K562 (cell line): ENCODE measurements around the gene KLHL41. TPM values are rescaled to one million over a fixed set of nuclear protein-coding genes. Genes with fewer than 3 reads are reported as not detected.

Experiments
- ATAC-seq: fragments of 200-7000 bp; cut with Tn5 transposase; 3 replicates; pipeline ENCODE4 v1.9.1; 2020; ENCODE audit warnings: moderate library complexity
- BruUV-seq: library from RNA; stranded (reverse); fragments of 400-500 nt; replicated peaks from 2 replicates; lab custom pipeline; 2021; lab: Mats Ljungman, UMichigan
- CTCF ChIA-PET: fragments of 300-600 bp; formaldehyde crosslinking; extraction: SDS; loops from one replicate; lab custom pipeline; 2021; ENCODE audit warnings: low intra/inter-chr PET ratio; lab: Yijun Ruan, JAX
- POLR2A ChIA-PET: fragments of 300-600, 350-650 bp; sonication (Branson Sonifier 250); formaldehyde crosslinking; extraction: SDS; loops from one replicate; lab custom pipeline; 2021; ENCODE audit warnings: antibody characterized with exemption, inconsistent platforms; lab: Yijun Ruan, JAX
- DNase-seq, 4 experiments: peaks; one replicate each; pipeline versions ENCODE4 v3.0.0 to v3.0.0-alpha.2; 2011 to 2018; ENCODE audit warnings: low spot score in 3 of 4, mixed read lengths in 3 of 4; ENCODE audit errors: extremely low read depth in 1 of 4
- FAIRE-seq: peaks from 2 replicates; lab custom pipeline; 2011; peaks lifted over from hg19 to GRCh38; lab: Jason Lieb, UNC
- H2AFZ ChIP-seq: 2 replicates; pipeline ENCODE4 v1.6.0; 2011; ENCODE audit warnings: low read depth, low read length, control low read depth, inconsistent platforms
- H3K27ac ChIP-seq: fragments of 200-600 bp; 3 replicates; pipeline ENCODE4 v1.8.0; 2011; ENCODE audit warnings: low read depth, mild to moderate bottlenecking, control low read depth, inconsistent platforms, low read length, moderate library complexity, mixed read lengths; ENCODE audit errors: extremely low read depth
- H3K27me3 ChIP-seq, 2 experiments: fragments of 300-600 bp in 1 of 2; 2 replicates in 1 of 2; 3 replicates in 1 of 2; pipeline versions ENCODE4 v1.6.0 to v1.8.0; 2011; ENCODE audit warnings: inconsistent platforms in 2 of 2, low read length in 2 of 2, mild to moderate bottlenecking in 1 of 2, mixed read lengths in 1 of 2, moderate library complexity in 1 of 2; ENCODE audit not compliant: control insufficient read depth in 2 of 2, insufficient read depth in 2 of 2
- H3K36me3 ChIP-seq: fragments of 300-600 bp; 3 replicates; pipeline ENCODE4 v1.8.0; 2011; ENCODE audit warnings: mild to moderate bottlenecking, low read length, inconsistent platforms; ENCODE audit not compliant: control insufficient read depth, insufficient read depth
- H3K4me1 ChIP-seq, 2 experiments: fragments of 200-600 bp in 1 of 2; replicated peaks in 1 of 2; 2 replicates in 1 of 2; 3 replicates in 1 of 2; pipeline versions ENCODE4 v1.5.1 to v1.8.0; 2011; ENCODE audit warnings: inconsistent platforms in 2 of 2, low read length in 2 of 2, mild to moderate bottlenecking in 1 of 2, mixed read lengths in 1 of 2, moderate library complexity in 1 of 2; ENCODE audit not compliant: control insufficient read depth in 2 of 2, insufficient read depth in 2 of 2
- H3K4me2 ChIP-seq: 2 replicates; pipeline ENCODE4 v1.6.1; 2011; ENCODE audit warnings: low read length, control low read depth, inconsistent platforms, mixed read lengths; ENCODE audit not compliant: insufficient read depth
- H3K4me3 ChIP-seq: fragments of 200-600 bp; sonication (generic), shearing (Covaris generic); 2 replicates; pipeline ENCODE4 v1.5.1; 2016; ENCODE audit warnings: control low read depth, inconsistent platforms
- H3K79me2 ChIP-seq: fragments of 200-600 bp; 3 replicates; pipeline ENCODE4 v1.8.0; 2011; ENCODE audit warnings: low read length, inconsistent platforms; ENCODE audit not compliant: control insufficient read depth, insufficient read depth
- H3K9ac ChIP-seq, 2 experiments: 2 replicates each; pipeline versions ENCODE4 v1.6.0 to v1.6.1; 2011; ENCODE audit warnings: low read depth in 2 of 2, low read length in 2 of 2, control low read depth in 1 of 2, inconsistent platforms in 1 of 2, mild to moderate bottlenecking in 1 of 2, mixed read lengths in 1 of 2; ENCODE audit not compliant: insufficient read depth in 1 of 2
- H3K9me1 ChIP-seq: one replicate; pipeline ENCODE4 v1.6.0; 2011; ENCODE audit warnings: inconsistent platforms, mild to moderate bottlenecking, low read length, moderate library complexity; ENCODE audit not compliant: control insufficient read depth, insufficient read depth
- H3K9me3 ChIP-seq: replicated peaks from 2 replicates; pipeline ENCODE4 v1.5.1; 2011; ENCODE audit warnings: low read depth, low read length, inconsistent platforms; ENCODE audit not compliant: control insufficient read depth, insufficient read depth
- H4K20me1 ChIP-seq: replicated peaks from 2 replicates; pipeline ENCODE4 v1.6.1; 2011; ENCODE audit warnings: low read length, inconsistent platforms, mixed read lengths; ENCODE audit not compliant: control insufficient read depth, insufficient read depth
- ELF1 ChIP-seq: fragments of 200-800 bp; sonication (Bioruptor generic); IDR thresholded peaks from 2 replicates; pipeline ENCODE4 v1.6.1; 2016; ENCODE audit warnings: missing genetic modification characterization, missing compliant biosample characterization
- FOXP1 ChIP-seq: sonication (generic); formaldehyde crosslinking; IDR thresholded peaks from 2 replicates; pipeline ENCODE4 v1.8.0; 2022; ENCODE audit warnings: mild to moderate bottlenecking, missing genetic modification reagents
- HEY1 ChIP-seq: fragments of 250-450 bp; sonication (Bioruptor Pico); IDR thresholded peaks from 2 replicates; pipeline ENCODE4 v1.5.0; 2020; ENCODE audit warnings: mild to moderate bottlenecking, moderate library complexity, borderline replicate concordance
- HMG20A ChIP-seq: fragments of 450-650 bp; formaldehyde crosslinking; conservative IDR thresholded peaks from 2 replicates; pipeline ENCODE4 v1.4.0; 2020; ENCODE audit warnings: mild to moderate bottlenecking, mixed read lengths
- NONO ChIP-seq, 2 experiments: fragments of 200-400 bp in 1 of 2; fragments of 450-650 bp in 1 of 2; formaldehyde crosslinking in 1 of 2; IDR thresholded peaks; 2 replicates each; pipeline ENCODE4 v1.6.1; 2017; ENCODE audit warnings: low read depth in 2 of 2, mild to moderate bottlenecking in 2 of 2, moderate library complexity in 2 of 2, low read length in 1 of 2
- POLR3G ChIP-seq: IDR thresholded peaks from 2 replicates; pipeline ENCODE4 v1.6.1; 2011; ENCODE audit not compliant: insufficient read length, insufficient replicate concordance; ENCODE audit errors: extremely low read depth
- SREBF2 ChIP-seq: sonication (generic); formaldehyde crosslinking; IDR thresholded peaks from 2 replicates; pipeline ENCODE4 v1.4.0; 2020; ENCODE audit warnings: mild to moderate bottlenecking, missing genetic modification reagents
- ZBTB33 ChIP-seq: sonication (generic); formaldehyde crosslinking; IDR thresholded peaks from 2 replicates; pipeline ENCODE4 v1.8.1; 2023; ENCODE audit warnings: mild to moderate bottlenecking, missing genetic modification reagents
- ZC3H11A ChIP-seq: IDR thresholded peaks from 2 replicates; pipeline ENCODE4 v1.6.1; 2012; ENCODE audit warnings: low read depth, low read length, improper control_type of control experiment
- in situ Hi-C: fragments of 300-500 bp; cut with MboI; formaldehyde crosslinking; loops from 4 replicates; pipeline ENCODE4 v1.15.0; 2018; ENCODE audit warnings: inconsistent platforms, mixed read lengths
- intact Hi-C: fragments of 100-400 bp; cut with micrococcal nuclease; formaldehyde crosslinking; loops from 2 replicates; pipeline ENCODE4 v1.14.2; 2022
- polyA plus RNA-seq, 8 experiments: library from polyadenylated mRNA; depleted of rRNA in 4 of 8; stranded (reverse) in 5 of 8; unstranded in 3 of 8; fragments of >200 nt; fragmentation: Nextera tagmentation in 2 of 8; fragmentation: Illumina TruSeq in 1 of 8; extraction: Ambion mirVana in 2 of 8; extraction: Trizol in 1 of 8; gene quantifications; 2 replicates each; pipeline versions ENCODE4 v1.2.1 to v1.2.3, GENCODE V29; 2011 to 2014; ENCODE audit warnings: inconsistent platforms in 1 of 8, missing spikeins in 1 of 8
- total RNA-seq, 7 experiments: library from RNA; depleted of rRNA in 6 of 7; stranded (reverse); fragments of >200 nt in 6 of 7; fragmentation: Illumina TruSeq in 2 of 7; extraction: Trizol in 2 of 7; gene quantifications; 2 replicates each; pipeline versions ENCODE4 v1.2.1 to v1.2.3, GENCODE V29; 2011 to 2021; ENCODE audit warnings: low replicate concordance in 1 of 7
- TF ChIP-seq, protein P1 (sequence below), 2 experiments: fragments of 450-650 bp; formaldehyde crosslinking in 1 of 2; IDR thresholded peaks; 2 replicates each; pipeline versions ENCODE4 v1.4.0 to v1.6.1; 2014 to 2020; ENCODE audit warnings: mild to moderate bottlenecking in 2 of 2, borderline replicate concordance in 1 of 2, low read depth in 1 of 2

Gene KLHL41
- total and polyA plus RNA-seq, 9 of the 15 experiments (the other 6 are each of a cell fraction or from before 2014, with no cell fraction given): 0.05 to 1.5 (median 0.09) TPM

GRCh38 chr2:169485650-169486138, 23.8 kb upstream of the KLHL41 start (continued):
- TF ChIP-seq SREBF2 (CRISPR knock-in tag) (no peak), NONO (IDR thresholded peaks at IDR 0.05; ENCODE audit: low read depth in 2 of 2, low read length in 1 of 2) (no peak), ZC3H11A (no peak), ZBTB33 (CRISPR knock-in tag) (no peak)

DNA sequence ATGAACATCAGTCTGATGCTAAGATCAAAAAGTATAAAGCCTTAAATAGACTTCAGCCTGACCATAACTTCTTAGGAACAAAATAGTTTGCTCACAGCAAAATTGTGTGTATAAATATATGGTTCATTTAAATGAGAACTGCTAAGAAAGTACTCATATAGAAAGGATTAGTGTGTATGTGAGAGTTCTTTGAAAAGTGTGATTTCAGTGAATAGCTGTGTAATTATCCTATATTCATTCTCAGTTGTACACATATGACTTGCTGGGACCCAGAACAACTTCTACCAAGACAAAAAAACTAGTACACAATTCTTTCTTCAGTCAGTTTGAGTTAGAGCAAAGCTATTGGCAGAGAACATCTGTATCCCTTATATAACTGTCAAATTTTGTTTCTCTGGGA, 23.0 kb upstream of the KLHL41 start:
- DNase-seq (no peak), ATAC-seq (no peak), FAIRE-seq (no peak)
- Histone ChIP-seq H4K20me1 (no peaks in the 10 kb centered on the region), H3K4me2 (no peak overlapping the region), H3K27me3 (no peaks in the 10 kb centered on the region), H3K4me3 (no peak overlapping the region), H3K4me1 (no peaks in the 10 kb centered on the region), H3K79me2 (no peaks in the 10 kb centered on the region), H3K9ac (no peak overlapping the region), H2AFZ (no peak overlapping the region), H3K9me3 (no peaks in the 10 kb centered on the region), H3K27ac (no peak overlapping the region), H3K36me3 (peaks cover 6% of the 10 kb centered on the region; the same call in 1 of the 3 replicates), H3K9me1 (no peaks in the 10 kb centered on the region)
- in situ Hi-C loops (no loop called here), intact Hi-C loops (no loop called here)
- ChIA-PET CTCF (no interaction called here), POLR2A (no interaction called here)
- no TSS peak for BruUV-seq
- TF ChIP-seq HEY1 (CRISPR knock-in tag) (no peak), HMG20A (no peak), ELF1 (tag) (no peak), FOXP1 (CRISPR knock-in tag) (no peak), POLR3G (no peak)
- TF ChIP-seq, protein P1, sequence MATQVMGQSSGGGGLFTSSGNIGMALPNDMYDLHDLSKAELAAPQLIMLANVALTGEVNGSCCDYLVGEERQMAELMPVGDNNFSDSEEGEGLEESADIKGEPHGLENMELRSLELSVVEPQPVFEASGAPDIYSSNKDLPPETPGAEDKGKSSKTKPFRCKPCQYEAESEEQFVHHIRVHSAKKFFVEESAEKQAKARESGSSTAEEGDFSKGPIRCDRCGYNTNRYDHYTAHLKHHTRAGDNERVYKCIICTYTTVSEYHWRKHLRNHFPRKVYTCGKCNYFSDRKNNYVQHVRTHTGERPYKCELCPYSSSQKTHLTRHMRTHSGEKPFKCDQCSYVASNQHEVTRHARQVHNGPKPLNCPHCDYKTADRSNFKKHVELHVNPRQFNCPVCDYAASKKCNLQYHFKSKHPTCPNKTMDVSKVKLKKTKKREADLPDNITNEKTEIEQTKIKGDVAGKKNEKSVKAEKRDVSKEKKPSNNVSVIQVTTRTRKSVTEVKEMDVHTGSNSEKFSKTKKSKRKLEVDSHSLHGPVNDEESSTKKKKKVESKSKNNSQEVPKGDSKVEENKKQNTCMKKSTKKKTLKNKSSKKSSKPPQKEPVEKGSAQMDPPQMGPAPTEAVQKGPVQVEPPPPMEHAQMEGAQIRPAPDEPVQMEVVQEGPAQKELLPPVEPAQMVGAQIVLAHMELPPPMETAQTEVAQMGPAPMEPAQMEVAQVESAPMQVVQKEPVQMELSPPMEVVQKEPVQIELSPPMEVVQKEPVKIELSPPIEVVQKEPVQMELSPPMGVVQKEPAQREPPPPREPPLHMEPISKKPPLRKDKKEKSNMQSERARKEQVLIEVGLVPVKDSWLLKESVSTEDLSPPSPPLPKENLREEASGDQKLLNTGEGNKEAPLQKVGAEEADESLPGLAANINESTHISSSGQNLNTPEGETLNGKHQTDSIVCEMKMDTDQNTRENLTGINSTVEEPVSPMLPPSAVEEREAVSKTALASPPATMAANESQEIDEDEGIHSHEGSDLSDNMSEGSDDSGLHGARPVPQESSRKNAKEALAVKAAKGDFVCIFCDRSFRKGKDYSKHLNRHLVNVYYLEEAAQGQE (IDR thresholded peaks at IDR 0.05; ENCODE audit: borderline replicate concordance): no peak
- TF ChIP-seq, protein P1 (CRISPR knock-in tag; IDR thresholded peaks at IDR 0.05; ENCODE audit: low read depth): no peak
